GM23338 (cell line): ENCODE data around the gene SYT7.

Experiments
- EZH2 ChIP-seq: fragments of 200-600 bp; sonication (generic); IDR thresholded peaks from one replicate; pipeline ENCODE4 v1.8.0; 2017; ENCODE audit warnings: antibody characterized with exemption, mild to moderate bottlenecking, low read depth; ENCODE audit not compliant: unreplicated experiment
- EZH2phosphoT487 ChIP-seq: fragments of 200-600 bp; sonication (generic); IDR thresholded peaks from one replicate; pipeline ENCODE4 v1.8.1; 2018; ENCODE audit warnings: antibody characterized with exemption; ENCODE audit not compliant: unreplicated experiment
- POLR2AphosphoS5 ChIP-seq: IDR thresholded peaks from 2 replicates; pipeline ENCODE4 v1.6.1; 2016; ENCODE audit warnings: antibody characterized with exemption, low read depth
- TF ChIP-seq, protein P1 (sequence below), 2 experiments: fragments of 200-600 bp in 1 of 2; sonication (generic) in 1 of 2; conservative IDR thresholded peaks; 2 replicates each; pipeline versions ENCODE4 v1.5.1 to v1.6.1; 2016 to 2017; ENCODE audit warnings: antibody characterized with exemption in 2 of 2, low read depth in 2 of 2, mild to moderate bottlenecking in 2 of 2, moderate library complexity in 1 of 2

DNA sequence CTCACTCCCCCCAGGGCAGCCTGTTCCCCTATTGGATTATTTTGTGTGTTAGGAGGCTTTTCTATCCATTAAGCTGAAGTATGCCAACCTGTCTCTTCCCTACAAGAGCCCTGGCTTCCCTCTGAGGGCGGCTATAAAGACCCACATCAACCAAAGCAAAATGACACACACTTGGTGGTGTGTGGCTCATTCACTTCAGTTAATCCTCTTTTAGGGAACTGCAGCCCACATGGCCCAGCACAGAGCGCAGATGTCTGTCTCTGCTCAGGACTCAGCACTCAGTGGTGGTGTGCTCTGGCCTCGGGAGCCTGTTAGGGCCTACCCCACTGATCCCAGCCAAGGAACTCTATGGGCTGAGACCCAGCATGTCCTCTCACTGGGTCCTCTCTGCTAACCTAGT is 104.5 kb downstream of the SYT7 start:
- TF ChIP-seq, protein P1, sequence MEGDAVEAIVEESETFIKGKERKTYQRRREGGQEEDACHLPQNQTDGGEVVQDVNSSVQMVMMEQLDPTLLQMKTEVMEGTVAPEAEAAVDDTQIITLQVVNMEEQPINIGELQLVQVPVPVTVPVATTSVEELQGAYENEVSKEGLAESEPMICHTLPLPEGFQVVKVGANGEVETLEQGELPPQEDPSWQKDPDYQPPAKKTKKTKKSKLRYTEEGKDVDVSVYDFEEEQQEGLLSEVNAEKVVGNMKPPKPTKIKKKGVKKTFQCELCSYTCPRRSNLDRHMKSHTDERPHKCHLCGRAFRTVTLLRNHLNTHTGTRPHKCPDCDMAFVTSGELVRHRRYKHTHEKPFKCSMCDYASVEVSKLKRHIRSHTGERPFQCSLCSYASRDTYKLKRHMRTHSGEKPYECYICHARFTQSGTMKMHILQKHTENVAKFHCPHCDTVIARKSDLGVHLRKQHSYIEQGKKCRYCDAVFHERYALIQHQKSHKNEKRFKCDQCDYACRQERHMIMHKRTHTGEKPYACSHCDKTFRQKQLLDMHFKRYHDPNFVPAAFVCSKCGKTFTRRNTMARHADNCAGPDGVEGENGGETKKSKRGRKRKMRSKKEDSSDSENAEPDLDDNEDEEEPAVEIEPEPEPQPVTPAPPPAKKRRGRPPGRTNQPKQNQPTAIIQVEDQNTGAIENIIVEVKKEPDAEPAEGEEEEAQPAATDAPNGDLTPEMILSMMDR (conservative IDR thresholded peaks at IDR 0.05; ENCODE audit: low read depth in 2 of 2): no peak
- TF ChIP-seq POLR2AphosphoS5: no peak
- TF ChIP-seq EZH2: no peak
- TF ChIP-seq EZH2phosphoT487: no peak
